HG02884 (cell line): Measurements from ENCODE around the gene LSR.

Experiments
- ATAC-seq: cut with Tn5 transposase; IDR thresholded peaks from one replicate; pipeline ENCODE4 v1.9.1; 2021; ENCODE audit warnings: mild to moderate bottlenecking, moderate library complexity; ENCODE audit not compliant: unreplicated experiment

Gene LSR

DNA sequence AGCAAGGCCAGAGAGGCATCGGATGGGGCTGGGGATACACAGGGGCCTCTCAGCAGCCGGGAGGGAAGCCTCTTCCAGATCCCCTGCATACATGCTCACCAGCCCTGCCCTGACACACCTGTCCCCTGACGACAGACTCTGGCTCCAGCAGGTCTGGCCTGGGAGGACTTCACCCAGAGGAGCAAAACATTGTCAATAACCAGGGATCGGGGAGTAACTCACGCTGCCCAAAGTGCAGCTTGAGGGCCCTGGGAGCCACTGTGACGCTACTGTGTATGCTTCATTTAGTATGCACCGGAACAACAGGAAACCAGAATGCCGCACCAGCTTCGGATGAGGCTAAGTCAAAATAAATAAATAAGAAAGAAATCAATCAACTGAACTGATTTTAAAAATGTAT lies 67.8 kb downstream of the LSR start:
- no peak for ATAC-seq
